HG03521 (cell line): Measurements from ENCODE around the gene SCD5.
"Not testable (repeated sequence)": the region's sequence is repeated elsewhere in the genome, so short reads cannot be mapped to it uniquely, and the experiment has no call there.

Experiments used
- ATAC-seq: cut with Tn5 transposase; IDR thresholded peaks from one replicate; pipeline ENCODE4 v1.9.1; 2021; ENCODE audit warnings: mild to moderate bottlenecking, moderate library complexity; ENCODE audit not compliant: unreplicated experiment

SCD5 gene

DNA sequence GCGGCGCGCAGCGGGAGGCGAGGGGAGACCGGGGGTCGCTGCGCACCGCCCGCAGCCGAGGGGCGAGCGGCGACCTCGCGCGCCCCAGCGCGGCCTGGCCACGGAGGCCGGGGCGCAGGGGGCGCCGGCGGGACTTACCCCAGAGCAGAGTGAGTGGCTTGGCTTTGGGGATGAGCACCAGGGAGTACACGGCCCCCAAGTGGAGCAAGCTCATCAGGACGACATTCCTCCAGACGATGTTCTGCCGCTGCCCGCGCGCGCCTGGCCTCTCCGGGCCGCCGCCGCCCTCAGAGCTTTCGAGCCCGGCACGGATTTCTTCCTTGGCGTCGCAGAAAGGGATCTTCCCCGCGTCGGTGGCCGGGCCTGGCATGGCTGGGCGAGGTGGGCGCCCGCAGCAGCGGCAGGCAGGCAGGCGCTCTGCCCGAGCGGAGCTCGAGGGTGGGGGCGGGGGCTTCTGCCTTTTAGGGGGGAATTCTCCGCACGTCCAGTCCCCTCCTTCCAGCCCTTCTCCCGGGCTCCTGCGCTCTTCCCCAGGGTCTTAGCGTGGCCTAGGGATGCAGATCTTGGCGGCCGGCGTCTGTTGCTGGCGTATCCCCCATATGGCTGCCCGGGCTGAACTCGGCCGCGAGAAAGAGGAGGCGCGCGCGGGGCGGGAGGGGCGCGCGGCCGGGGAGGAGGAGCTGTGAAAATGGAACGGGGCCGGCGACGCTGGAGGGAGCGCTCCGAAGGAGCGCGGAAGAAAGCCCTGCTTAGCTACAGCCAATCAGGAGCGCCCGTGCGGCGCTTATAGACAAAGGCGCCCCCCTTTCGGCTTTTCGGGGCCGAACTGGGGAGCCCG is at the start of gene SCD5:
Gene SCD5 (minus strand): TSS at position 629 of the 838 bp plus-strand sequence. CDS start 259 bp downstream, at position 370.
- peak; percentile 85 for ATAC-seq

DNA sequence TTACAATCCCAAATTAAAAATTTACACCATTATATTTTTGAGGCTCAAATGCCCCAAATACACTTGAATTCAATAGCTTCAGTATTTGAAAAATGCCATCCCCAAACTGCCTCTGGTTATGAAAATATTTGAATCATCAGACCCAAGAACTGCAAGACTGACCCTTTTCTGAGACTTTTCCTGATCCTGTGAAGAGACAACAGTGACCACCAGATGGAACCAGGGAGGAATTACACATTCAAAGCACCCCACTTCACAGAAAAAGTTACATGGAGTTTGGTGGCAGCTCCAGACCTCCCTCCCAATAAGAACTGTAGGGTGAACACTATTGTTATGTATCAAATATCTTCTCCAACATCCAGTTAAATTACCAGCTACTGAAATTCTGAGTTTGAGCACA is 44.0 kb upstream of the SCD5 start:
- no peak for ATAC-seq

DNA sequence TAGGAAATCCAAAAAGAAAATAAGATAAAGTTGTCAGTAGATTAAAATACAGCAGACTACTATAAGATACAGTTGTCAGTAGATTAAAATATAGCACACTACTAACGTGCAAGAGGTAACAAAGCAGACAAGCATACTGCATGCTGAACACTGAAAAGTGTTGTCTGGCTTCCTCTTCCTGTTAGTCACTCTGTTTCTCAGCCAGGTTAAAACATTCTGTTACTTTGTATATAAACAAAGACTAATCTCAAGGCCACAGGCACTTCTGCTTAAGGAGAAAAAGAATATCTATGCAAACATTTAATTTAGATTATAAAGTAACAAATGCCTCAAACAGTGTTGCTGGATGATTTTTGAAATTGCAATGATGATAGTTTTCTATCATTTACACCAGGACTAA is 41.0 kb upstream of the SCD5 start:
- no peak for ATAC-seq

DNA sequence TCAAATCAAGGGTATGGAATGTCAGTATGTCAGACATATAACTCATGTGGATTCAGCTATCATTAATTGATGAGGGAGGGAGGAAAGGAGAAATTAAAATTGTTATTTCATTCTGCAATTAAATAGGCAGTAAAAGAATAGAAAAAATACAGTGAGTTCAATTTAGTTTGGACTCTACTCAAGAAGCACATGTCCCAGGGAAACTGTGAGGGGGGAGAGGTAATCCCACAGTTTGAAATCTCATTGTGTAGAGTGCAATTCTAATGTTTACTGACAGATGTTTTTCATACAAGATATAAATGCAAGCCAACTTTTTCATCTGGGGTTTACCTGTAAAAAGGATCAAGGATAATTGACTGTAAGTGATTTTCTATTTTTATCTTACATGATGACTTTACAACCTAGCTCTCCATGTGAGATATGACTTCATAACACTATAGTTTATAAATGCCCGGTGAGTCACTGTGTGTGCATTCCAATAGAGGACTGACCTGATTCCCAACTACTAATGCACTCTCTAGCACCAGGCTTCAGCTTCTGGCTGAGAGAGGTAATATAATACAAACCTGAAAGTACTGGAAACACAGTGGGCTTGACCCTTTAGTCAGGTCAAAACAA is 35.2 kb upstream of the SCD5 start:
- ATAC-seq: no peak

DNA sequence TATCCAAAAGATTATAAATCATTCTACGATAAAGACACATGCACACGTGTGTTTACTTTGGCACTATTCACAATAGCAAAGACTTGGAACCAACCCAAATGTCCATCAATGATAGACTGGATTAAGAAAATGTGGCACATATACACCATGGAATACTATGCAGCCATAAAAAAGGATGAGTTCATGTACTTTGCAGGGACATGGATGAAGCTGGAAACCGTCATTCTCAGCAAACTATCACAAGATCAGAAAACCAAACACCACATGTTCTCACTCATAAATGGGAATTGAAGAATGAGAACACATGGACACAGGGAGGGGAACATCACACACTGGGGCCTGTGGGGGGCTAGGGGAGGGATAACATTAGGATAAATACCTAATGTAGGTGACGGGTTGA is 34.5 kb upstream of the SCD5 start:
- not testable (repeated sequence) for ATAC-seq

DNA sequence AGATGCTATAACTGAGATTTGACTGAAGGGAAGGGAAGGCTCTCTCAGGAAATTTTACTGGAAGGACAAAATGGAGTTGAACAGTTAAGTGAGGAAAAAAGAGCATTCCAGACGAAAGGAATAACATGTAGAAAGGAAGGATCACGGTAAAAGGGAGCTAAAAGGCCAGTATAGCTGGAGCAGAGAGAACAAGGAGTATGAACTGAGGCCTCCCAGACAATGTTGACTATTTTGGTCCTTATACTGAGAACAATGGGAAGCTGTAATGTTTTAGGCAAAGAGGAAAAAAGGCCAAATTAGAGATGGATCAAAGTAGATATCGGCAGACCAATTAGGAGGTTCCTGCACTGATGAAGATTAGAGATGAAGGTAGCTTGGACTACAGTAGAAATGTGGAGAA is 26.8 kb upstream of the SCD5 start:
- ATAC-seq: no peak

DNA sequence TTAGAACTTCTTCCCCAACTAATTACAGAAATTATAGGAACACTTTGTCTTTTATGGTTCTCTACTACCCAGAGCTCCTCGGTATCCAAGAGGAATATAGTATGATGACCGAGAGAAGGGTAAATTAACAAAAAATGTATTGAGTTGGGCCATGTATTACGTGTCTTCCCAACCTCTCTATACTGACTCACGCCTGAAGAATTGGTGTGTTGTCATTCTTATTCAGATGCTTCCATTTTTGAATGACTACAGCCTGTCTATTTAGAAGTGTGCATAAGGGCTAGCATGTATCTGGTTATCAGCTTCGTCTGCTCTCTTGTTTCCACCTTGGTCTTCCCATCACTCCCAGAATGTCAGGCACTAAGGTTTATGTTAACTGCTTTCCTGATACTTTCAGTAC is 24.5 kb upstream of the SCD5 start:
- ATAC-seq: no peak

DNA sequence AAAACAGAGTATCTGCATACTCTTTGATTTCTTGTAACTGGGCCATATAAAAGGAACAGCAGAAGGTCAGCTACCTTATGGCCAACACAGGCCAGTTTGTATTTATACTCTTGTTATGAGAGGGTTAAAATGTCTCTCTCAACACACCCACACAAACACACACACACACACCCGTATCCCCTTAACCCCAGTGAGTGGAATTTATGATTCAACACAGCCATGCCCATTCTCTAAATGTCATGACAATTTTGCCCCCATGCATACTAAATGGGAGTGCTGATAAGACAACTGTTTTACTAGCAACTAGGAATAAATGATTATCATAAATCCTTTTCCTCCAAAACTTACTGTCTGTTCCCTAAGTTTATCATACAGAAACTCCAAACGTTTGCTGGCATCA is 22.1 kb upstream of the SCD5 start:
- ATAC-seq: no peak

DNA sequence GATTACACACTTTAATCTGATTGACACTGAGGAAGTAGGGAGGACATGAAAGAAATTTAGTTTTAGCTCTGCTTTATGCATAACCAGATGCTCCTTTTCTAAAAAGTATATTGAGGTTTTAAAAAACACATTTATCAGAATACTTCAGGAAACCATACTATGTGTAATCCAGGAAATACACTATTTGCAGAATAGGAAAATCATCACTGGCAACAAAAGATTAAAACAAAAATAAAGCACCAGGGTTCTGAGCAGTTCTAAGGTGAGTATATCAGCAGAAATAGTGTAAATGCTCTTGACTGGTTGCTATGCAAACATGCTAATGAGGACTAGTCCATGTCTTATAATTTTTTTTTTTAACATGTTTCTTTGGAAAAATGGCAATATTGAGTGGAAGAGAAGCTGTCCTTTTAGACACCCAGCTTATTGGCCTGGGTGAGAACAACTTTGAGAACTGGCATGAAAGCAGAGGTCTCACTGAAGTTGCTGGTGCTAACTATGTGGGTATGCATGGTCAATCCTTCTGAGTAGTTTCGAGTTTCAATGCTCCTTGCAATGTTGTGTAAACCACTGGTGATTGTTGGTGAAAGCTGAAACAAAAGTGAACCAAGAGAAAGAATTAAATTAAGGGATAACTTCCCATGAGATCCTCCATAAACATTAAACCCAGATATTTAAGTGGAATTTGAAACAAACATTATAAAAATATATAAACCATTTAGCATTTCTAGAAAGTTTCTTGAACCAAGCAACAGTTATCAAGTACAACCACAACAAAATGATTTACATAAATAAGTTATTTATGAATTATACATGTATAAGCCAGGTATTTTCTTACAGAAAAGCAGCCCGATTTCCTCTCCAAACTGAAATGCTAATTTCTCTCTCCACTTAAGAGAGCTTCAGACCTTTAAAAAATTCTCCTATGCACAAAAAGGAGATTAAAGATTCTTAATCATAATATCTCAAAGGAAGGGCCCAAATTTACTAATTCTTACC is 20.4 kb upstream of the SCD5 start:
- no peak for ATAC-seq

DNA sequence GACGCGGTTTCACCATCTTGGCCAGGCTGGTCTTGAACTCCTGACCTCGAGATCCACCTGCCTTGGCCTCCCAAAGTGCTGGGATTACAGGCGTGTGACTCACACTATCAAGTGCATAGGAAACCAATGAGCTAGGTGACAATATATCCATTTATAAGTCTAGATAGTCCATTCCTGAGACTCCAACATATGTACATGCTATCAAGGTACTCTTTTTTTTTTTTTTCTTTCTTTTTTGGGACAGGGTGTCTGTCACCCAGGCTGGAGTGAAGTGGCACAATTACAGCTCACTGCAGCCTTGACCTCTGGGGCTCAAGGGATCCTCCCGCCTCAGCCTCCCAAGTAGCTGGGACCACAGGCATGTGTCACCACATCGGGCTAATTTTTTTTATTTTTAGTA is 18.3 kb upstream of the SCD5 start:
- not testable (repeated sequence) for ATAC-seq

DNA sequence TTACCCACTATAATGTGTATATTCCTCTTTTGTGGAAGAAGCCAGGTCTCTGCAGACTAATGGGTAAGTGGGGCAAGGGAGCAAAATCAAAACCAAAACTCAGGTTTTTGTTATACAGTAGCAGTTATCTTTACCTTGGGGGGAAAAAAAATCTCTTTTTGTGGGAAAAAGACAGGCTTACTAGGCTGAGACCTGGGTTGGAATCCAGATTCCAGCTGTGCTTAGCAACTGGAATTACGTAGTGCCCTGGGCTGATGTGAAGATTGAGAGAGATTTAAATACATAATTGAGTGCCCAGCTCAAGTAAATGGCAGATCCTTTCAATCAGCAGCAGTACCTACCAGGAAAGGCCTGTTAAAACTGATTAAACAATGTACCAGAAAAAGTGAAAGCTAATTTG is 15.4 kb upstream of the SCD5 start:
- no peak for ATAC-seq

DNA sequence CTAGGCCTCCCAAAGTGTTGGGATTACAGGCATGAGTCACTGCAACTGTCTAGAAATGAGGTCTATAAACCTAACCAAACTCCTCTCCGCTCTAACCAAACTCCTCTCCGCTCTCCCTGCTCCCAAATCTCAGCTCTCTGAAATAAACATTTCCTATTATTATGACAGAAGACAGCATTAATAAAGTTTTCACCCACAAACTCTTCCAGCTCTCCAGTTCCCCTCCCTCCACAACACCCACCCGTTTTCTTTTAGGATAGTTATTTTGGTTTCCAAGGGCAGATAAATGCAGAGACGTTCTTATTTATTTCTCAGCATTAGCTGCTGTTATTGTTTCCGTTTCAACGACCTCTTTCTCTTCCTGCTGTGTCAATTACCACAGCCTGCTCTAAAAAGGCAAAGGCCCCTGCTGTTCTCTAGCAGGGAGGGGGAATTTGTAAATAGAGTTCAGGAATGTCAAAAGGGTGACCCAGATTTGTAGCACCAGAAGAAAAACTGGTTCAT is 13.3 kb upstream of the SCD5 start:
- ATAC-seq: no peak

DNA sequence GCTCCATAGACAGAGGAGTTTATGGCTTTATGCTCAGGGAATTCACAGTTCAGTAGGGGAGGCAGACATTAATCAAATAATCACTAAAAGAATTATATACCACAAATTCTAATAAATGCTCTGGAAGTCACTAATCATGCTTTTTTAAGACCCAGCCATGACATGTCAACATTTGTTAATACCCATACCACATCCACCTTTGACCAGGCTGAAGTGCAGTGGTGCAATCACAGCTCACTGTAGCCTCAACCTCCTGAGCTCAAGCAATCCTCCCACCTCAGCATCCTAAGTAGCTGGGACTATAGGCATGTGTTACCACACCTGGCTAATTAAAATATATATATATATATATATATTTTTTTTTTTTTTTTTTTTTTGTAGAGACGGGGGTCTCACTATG is 12.8 kb upstream of the SCD5 start:
- ATAC-seq: no peak

DNA sequence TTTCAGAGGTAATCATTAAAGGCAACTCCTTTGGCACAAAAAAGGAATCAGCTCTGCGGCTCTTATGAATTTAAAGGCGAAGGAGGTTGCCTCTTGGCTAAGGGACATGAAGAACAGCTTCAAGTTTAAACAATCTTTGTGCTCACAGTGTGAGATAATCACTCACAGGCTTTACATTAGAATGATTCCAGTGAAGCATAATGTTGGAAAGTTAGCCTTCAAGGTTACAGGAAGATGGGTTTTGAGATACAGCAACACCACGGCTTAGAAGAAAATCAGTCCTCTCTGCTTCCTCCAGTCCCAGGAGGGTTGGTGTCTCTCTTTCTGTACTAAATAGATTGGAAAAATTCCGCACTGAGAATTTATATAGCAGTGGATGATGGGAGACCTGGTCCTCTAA is 11.6 kb upstream of the SCD5 start:
- no peak for ATAC-seq

DNA sequence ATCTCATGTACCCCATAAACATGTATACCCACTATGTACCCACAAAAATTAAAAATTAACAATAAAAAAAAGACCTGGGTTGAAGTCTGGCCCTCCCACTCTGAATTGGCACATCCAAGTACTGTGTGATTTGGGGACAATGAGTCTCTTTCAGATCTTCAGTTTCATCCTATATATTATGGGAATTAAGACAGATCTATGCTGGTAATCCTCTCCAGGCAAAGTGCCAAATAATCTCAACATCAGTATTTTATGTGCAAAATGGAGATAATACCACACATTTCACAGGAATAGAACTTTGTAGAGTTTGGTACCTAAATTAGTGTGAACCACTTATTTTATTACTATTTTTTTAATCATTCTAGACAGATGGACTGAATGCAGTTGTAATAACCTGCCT is 11.0 kb upstream of the SCD5 start:
- ATAC-seq: no peak

DNA sequence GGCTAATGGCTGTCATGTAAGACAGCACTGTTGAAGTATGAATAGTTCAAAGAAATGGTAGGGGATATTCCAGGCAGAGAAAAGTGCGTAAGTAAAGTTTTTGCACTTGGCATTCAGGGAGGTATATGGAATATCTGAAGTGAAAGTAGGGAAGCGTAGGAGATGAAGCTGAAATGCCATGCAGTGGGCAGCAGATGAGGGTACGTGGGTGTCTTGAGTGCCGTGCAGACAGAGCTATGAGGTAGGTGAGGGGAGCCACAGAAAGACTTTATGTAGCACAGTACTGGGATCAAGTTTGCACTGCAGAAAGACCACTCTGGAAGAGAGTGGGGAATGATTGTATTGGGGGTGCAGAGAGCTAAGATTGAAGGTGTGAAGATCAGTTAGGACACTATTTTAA is 5.2 kb upstream of the SCD5 start:
- no peak for ATAC-seq

DNA sequence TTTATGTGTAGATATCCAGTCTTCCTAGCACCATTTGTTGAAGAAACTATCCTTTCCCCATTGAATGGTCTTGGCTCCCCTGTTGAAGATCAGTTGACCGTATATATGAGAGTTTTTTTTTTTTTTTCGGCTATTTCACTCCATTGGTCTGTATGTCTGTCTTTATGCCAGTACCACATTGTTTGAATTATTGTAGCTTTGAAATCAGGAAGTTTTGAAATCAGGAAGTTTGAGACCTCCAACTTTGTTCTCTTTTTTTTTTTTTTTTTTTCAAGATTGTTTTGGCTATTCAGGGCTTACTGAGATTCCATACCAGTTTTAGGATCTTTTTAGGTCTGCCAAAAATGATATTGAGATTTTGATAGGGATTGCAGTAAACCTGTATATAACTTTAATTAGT is 4.3 kb upstream of the SCD5 start:
- no peak for ATAC-seq

DNA sequence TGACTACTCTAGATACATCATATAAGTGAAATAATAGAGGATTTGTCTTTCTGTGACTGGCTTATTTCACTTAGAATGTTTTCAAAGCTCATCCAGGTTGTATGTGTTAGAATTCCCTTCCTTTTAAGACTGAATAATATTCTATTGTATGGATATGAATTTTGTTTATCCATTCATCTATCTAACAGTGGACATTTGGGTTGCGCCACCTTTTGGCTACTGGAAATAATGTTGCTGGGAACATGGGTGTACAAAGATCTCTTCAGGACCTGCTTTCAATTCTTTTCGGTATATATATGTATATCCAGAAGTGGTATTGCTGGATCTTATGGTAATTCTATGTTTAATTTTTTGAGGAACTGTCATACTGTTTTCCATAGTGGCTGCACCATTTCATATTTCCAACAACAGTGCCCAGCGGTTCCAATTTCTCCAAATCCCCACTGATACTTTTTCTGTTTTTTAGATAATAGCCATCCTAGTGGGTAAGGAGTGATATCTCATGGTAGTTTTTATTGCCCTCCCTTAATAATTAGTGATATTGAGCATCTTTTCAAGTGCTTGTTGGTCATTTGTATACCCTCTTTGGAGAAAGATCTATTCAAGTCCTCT is 3.4 kb upstream of the SCD5 start:
- ATAC-seq: no peak

DNA sequence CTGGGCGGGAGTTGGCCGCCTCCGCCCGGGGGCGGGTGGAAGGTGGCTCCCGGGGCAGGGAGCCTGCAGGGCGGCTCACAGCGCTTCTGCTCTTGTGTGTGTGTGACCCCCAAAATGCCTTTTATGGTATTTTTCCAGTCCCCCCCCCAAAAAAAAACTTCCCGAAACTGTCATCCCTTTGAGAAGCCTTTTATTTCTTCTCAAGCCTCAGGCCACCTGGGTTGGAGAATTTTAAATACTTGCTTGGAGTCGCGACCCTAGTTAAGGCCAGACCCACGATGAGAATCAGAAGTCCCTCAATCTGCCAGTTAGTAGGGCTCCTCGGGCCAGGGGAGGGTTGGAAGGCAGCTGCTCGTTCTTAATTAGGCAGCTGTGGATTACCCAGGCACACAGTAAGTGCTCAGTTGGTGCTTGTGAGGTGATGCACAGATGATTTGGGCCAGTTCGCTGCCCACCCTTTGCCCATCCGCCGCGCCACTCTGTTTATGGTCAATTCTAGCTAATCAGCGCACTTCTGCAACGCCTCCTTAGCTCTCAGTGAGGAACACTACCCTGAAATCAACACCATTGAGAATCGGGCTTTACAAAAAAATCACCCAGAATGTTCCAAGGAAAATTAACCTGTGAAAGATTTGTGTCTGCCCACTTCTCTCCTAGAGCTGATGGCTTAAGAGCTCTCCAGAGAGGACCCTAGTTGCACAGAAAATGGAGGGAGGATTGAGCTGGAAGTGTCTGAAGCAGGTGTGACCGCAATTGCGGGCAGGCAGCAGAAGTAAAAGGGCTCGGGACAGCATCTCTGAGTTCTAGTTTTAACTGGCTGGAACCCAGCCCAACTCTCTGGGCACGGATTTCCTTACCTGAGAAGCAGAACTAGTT is 648 bp upstream of the SCD5 start:
- no peak for ATAC-seq
